ENCODE results near the gene MCOLN1.

Gene MCOLN1

DNA sequence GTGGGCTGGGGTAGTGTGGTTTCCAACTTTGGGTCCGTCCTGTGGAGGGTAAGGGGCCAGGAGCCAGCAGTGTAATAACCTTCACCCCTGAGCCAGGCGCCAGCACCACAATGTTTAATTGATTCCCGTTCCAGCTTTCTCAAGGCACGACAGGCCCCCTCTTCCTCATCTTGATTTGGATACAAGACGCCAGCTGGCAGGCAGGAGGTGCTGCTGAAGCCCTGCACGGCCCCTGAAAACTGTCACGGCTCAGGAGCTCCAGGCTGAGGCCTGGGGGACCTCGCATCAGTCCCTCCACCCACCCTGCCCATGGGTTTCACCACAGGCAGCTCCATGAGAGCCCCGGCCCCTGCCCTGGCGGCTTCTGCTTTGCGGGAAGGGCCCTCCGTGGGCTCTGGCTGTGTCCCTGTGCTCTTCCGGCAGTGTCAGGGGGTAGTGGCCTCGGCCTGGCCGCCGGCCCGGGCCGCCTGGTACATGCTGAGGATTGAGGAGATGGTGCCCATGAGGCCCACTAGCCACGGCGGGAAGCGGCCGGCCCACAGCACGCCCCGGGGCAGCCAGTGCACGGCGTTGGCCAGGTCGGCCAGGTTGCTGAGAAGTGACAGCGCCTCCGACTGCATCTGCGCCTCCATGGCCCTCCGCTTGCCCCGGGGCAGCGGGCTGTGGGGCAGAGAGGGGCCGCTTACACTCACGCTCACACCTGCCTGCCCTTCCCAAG lies 45.5 kb upstream of the MCOLN1 start:
- TF ChIP-seq FOXM1 (IDR thresholded peaks at IDR 0.05; ENCODE audit: borderline replicate concordance, low read depth) (no peak), TCF12 (IDR thresholded peaks at IDR 0.05; ENCODE audit: low read depth) (no peak), TEAD4 (IDR thresholded peaks at IDR 0.05) (no peak), CREB1 (IDR thresholded peaks at IDR 0.05; ENCODE audit: low read depth) (no peak), CEBPB (IDR thresholded peaks at IDR 0.05) (no peak), NFIC (IDR thresholded peaks at IDR 0.05) (no peak), ZBTB7A (IDR thresholded peaks at IDR 0.05; ENCODE audit: low read depth) (no peak), TAF1 (IDR thresholded peaks at IDR 0.05; ENCODE audit: low read depth) (no peak)
- TF ChIP-seq, protein P1, sequence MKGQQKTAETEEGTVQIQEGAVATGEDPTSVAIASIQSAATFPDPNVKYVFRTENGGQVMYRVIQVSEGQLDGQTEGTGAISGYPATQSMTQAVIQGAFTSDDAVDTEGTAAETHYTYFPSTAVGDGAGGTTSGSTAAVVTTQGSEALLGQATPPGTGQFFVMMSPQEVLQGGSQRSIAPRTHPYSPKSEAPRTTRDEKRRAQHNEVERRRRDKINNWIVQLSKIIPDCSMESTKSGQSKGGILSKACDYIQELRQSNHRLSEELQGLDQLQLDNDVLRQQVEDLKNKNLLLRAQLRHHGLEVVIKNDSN (IDR thresholded peaks at IDR 0.05) = no peak
- TF ChIP-seq, protein P2, sequence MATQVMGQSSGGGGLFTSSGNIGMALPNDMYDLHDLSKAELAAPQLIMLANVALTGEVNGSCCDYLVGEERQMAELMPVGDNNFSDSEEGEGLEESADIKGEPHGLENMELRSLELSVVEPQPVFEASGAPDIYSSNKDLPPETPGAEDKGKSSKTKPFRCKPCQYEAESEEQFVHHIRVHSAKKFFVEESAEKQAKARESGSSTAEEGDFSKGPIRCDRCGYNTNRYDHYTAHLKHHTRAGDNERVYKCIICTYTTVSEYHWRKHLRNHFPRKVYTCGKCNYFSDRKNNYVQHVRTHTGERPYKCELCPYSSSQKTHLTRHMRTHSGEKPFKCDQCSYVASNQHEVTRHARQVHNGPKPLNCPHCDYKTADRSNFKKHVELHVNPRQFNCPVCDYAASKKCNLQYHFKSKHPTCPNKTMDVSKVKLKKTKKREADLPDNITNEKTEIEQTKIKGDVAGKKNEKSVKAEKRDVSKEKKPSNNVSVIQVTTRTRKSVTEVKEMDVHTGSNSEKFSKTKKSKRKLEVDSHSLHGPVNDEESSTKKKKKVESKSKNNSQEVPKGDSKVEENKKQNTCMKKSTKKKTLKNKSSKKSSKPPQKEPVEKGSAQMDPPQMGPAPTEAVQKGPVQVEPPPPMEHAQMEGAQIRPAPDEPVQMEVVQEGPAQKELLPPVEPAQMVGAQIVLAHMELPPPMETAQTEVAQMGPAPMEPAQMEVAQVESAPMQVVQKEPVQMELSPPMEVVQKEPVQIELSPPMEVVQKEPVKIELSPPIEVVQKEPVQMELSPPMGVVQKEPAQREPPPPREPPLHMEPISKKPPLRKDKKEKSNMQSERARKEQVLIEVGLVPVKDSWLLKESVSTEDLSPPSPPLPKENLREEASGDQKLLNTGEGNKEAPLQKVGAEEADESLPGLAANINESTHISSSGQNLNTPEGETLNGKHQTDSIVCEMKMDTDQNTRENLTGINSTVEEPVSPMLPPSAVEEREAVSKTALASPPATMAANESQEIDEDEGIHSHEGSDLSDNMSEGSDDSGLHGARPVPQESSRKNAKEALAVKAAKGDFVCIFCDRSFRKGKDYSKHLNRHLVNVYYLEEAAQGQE (IDR thresholded peaks at IDR 0.05; ENCODE audit: low read depth) = no peak
- TF ChIP-seq, protein P3, sequence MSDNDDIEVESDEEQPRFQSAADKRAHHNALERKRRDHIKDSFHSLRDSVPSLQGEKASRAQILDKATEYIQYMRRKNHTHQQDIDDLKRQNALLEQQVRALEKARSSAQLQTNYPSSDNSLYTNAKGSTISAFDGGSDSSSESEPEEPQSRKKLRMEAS (IDR thresholded peaks at IDR 0.05) = no peak

DNA sequence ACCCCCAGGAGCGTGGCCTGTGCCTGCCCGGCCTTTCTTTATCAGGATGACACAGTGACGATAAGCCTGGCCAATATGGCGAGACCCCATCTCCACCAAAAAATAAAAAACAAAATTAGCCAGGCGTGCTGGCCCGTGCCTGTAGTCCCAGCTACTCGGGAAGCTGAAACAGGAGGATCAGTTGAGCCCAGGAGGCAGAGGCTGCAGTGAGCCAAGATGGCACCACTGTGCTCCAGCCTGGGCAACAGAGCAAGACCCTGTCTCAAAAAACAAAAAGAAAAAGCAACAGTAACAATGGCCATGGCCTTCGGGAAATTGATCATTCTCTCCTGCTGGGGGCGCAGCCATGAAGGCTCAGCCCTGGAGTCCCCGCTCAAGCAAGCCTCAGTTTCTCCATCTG lies 44.7 kb upstream of the MCOLN1 start:
- TF ChIP-seq CREB1 (IDR thresholded peaks at IDR 0.05; ENCODE audit: low read depth) = no peak
- no peak for TF ChIP-seq EGR1 (IDR thresholded peaks at IDR 0.05)
- TF ChIP-seq FOXM1 (IDR thresholded peaks at IDR 0.05; ENCODE audit: borderline replicate concordance, low read depth) = no peak
- TF ChIP-seq, protein P1 (IDR thresholded peaks at IDR 0.05) = no peak
- TF ChIP-seq, protein P2 (IDR thresholded peaks at IDR 0.05; ENCODE audit: low read depth) = no peak
- TF ChIP-seq CEBPB (IDR thresholded peaks at IDR 0.05) = no peak
- no peak for TF ChIP-seq ZBTB7A (IDR thresholded peaks at IDR 0.05; ENCODE audit: low read depth)
- TF ChIP-seq RAD21 (IDR thresholded peaks at IDR 0.05; ENCODE audit: low read depth) = no peak
- TF ChIP-seq TEAD4 (IDR thresholded peaks at IDR 0.05) = no peak
- TF ChIP-seq, protein P3 (IDR thresholded peaks at IDR 0.05) = no peak
- no peak for TF ChIP-seq EP300 (IDR thresholded peaks at IDR 0.05; ENCODE audit: borderline replicate concordance)
- no peak for TF ChIP-seq YY1 (IDR thresholded peaks at IDR 0.05; ENCODE audit: low read depth)
- no peak for TF ChIP-seq TAF1 (IDR thresholded peaks at IDR 0.05; ENCODE audit: low read depth)
- TF ChIP-seq TCF12 (IDR thresholded peaks at IDR 0.05; ENCODE audit: low read depth) = no peak
- TF ChIP-seq NFIC (IDR thresholded peaks at IDR 0.05) = no peak

DNA sequence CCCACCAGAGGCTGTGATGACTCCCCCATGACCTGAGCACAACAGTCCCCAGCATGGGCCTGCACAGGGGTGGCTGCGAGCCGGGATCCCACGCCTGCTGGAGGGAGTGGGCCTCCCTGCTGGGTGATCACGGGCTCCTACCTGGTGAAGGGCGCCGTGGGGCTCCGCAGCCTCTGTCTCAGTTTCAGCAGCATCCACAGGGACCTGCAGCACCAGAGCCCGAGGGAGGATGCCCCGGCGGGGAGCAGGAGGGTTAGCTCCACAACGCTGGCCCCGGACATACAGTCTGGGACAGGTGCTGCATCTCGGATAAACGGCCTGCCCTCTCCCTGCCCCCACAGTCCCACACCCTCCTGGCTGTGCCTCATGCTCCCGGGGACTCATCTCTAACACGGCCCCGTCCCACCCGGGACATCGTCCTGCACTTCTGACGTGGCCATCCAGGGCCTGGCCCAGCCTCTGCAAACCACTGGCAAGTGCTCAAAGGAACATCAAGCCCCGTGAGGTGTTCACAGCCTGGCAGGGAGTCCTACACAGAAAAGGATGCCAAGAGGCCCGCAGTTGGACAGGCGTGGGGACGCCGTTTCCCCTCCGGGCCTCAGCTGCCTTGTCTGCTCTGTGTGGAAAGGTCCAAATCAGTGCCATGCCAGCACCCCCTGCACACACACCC lies 44.1 kb upstream of the MCOLN1 start:
- TF ChIP-seq, protein P1 (IDR thresholded peaks at IDR 0.05) = no peak
- TF ChIP-seq, protein P2 (IDR thresholded peaks at IDR 0.05; ENCODE audit: low read depth) = no peak
- TF ChIP-seq YY1 (IDR thresholded peaks at IDR 0.05; ENCODE audit: low read depth) = no peak
- TF ChIP-seq, protein P3 (IDR thresholded peaks at IDR 0.05) = no peak
- TF ChIP-seq NFIC (IDR thresholded peaks at IDR 0.05) = no peak
- TF ChIP-seq CEBPB (IDR thresholded peaks at IDR 0.05) = no peak
- TF ChIP-seq FOXM1 (IDR thresholded peaks at IDR 0.05; ENCODE audit: borderline replicate concordance, low read depth) = no peak
- TF ChIP-seq TAF1 (IDR thresholded peaks at IDR 0.05; ENCODE audit: low read depth) = no peak
- TF ChIP-seq RAD21 (IDR thresholded peaks at IDR 0.05; ENCODE audit: low read depth) = no peak
- TF ChIP-seq ZBTB7A (IDR thresholded peaks at IDR 0.05; ENCODE audit: low read depth) = no peak
- TF ChIP-seq EGR1 (IDR thresholded peaks at IDR 0.05) = no peak
- TF ChIP-seq EP300 (IDR thresholded peaks at IDR 0.05; ENCODE audit: borderline replicate concordance) = no peak
